ENCODE measurements around the gene TMEM238L. TPM values are rescaled to one million over a fixed set of nuclear protein-coding genes. Genes with fewer than 3 reads are reported as not detected.

TMEM238L gene
- total and polyA plus RNA-seq, 2 of the 4 experiments (the other 2 are of a cell fraction) = not detected

- Histone ChIP-seq H3K9me1 (ENCODE audit: insufficient read depth, low read length) (no peaks in the 10 kb centered on the region), H3K14ac (replicated peaks; ENCODE audit: low read depth, low read length) (no peak overlapping the region), H3K36me3 (ENCODE audit: control insufficient read depth, insufficient read depth, low read length) (no peaks in the 10 kb centered on the region), H2BK120ac (ENCODE audit: low read depth, low read length) (no peak overlapping the region), H3K18ac (ENCODE audit: low read depth, low read length) (no peak overlapping the region), H4K20me1 (ENCODE audit: insufficient read depth, low read length) (no peaks in the 10 kb centered on the region), H3K27me3 (ENCODE audit: control insufficient read depth, insufficient read depth, low read length) (peaks cover 3% of the 10 kb centered on the region; the same call in 1 of the 2 replicates), H3K4me1 (ENCODE audit: control insufficient read depth, insufficient read depth, low read length) (no peaks in the 10 kb centered on the region), H3K56ac (ENCODE audit: extremely low read depth, insufficient read depth, low read length) (no peak overlapping the region), H2BK20ac (ENCODE audit: low read depth, low read length) (no peak overlapping the region), H3K79me1 (ENCODE audit: low read depth in 1 of 2, low read length in 2 of 2) (no peaks in the 10 kb centered on the region), H3K4me3 (ENCODE audit: insufficient read depth, low read depth, low read length) (no peak overlapping the region), H4K8ac (ENCODE audit: low read depth in 2 of 2, low read length in 2 of 2) (no peak overlapping the region), H3K4ac (ENCODE audit: low read depth, low read length) (no peak overlapping the region), H3K4me2 (ENCODE audit: low read depth, low read length) (no peak overlapping the region), H3K27ac (ENCODE audit: insufficient read depth, low read length) (no peak overlapping the region), H3K23ac (ENCODE audit: low read depth, low read length) (no peak overlapping the region), H3K9me3 (ENCODE audit: control insufficient read depth, insufficient read depth, low read length) (no peaks in the 10 kb centered on the region), H4K91ac (ENCODE audit: insufficient read depth, low read depth, low read length) (no peak overlapping the region), H2BK15ac (ENCODE audit: low read depth, low read length) (no peak overlapping the region), H2AK5ac (ENCODE audit: low read depth, low read length) (no peak overlapping the region), H3K9ac (ENCODE audit: low read depth, low read length) (no peak overlapping the region), H2AK9ac (replicated peaks; ENCODE audit: low read depth, low read length, poor library complexity) (no peak overlapping the region), H2AFZ (replicated peaks; ENCODE audit: low read length, poor library complexity) (no peak overlapping the region), H2BK5ac (ENCODE audit: low read depth, low read length, poor library complexity, severe bottlenecking) (no peak overlapping the region), H4K5ac (ENCODE audit: low read depth, low read length) (no peak overlapping the region)
- dilution Hi-C loops (cut with HindIII; ENCODE audit: low sequenced_read_pairs, unreplicated experiment) = no loop called here
- WGBS, 2 experiments (ENCODE audit: extremely low coverage in 2 of 2, insufficient read length in 1 of 2) = no CpG with 5 or more reads among the region's 2 CpGs
- no peak for ATAC-seq (ENCODE audit: low read depth)
- in situ Hi-C loops (cut with MboI; ENCODE audit: low sequenced_read_pairs) = no loop called here
- BruUV-seq (replicated peaks) = no TSS peak
- no peak for DNase-seq
- ChIA-PET CTCF (no interaction called here), POLR2A (ENCODE audit: unreplicated experiment) (no interaction called here)
- TF ChIP-seq RAD21 (IDR thresholded peaks at IDR 0.05; ENCODE audit: low read length) (no peak), SMC3 (IDR thresholded peaks at IDR 0.05; ENCODE audit: low read depth, low read length) (no peak), NFE2L2 (IDR thresholded peaks at IDR 0.05; ENCODE audit: low read depth, low read length) (no peak), RFX5 (IDR thresholded peaks at IDR 0.05; ENCODE audit: low read depth, low read length) (no peak), CHD1 (IDR thresholded peaks at IDR 0.05; ENCODE audit: low read depth, low read length) (no peak), CEBPB (IDR thresholded peaks at IDR 0.05; ENCODE audit: low read depth, low read length) (no peak)
- intact Hi-C loops (cut with micrococcal nuclease) = no loop called here
These were observed 47.3 kb downstream of the TMEM238L start for GRCh38 chr17:10756619-10757018.

Measured in IMR-90 (cell line).